Lower lobe of right lung (tissue), 2 donors: Measurements from ENCODE around the gene FMN1. TPM values are rescaled to one million over a fixed set of nuclear protein-coding genes. Genes with fewer than 3 reads are reported as not detected.

Experiments
- ATAC-seq, 2 donors: fragments of 200-7000 bp; cut with Tn5 transposase; one replicate each; pipeline ENCODE4 v1.9.1; 2020 to 2022; ENCODE audit warnings: mild to moderate bottlenecking in 2 of 2, moderate library complexity in 2 of 2
- DNase-seq: peaks from one replicate; pipeline ENCODE4 v3.0.0-alpha.2; 2020
- H3K27ac ChIP-seq: fragments of 200-600 bp; one replicate; pipeline ENCODE4 v1.8.0; 2022
- H3K27me3 ChIP-seq: fragments of 200-600 bp; one replicate; pipeline ENCODE4 v1.8.0; 2022; ENCODE audit warnings: low read depth
- H3K36me3 ChIP-seq: fragments of 200-600 bp; one replicate; pipeline ENCODE4 v1.8.0; 2022; ENCODE audit warnings: mild to moderate bottlenecking
- H3K4me1 ChIP-seq: fragments of 200-600 bp; one replicate; pipeline ENCODE4 v1.8.0; 2022
- H3K4me3 ChIP-seq: fragments of 200-600 bp; one replicate; pipeline ENCODE4 v1.8.0; 2022; ENCODE audit warnings: mild to moderate bottlenecking
- H3K9me3 ChIP-seq: fragments of 200-600 bp; one replicate; pipeline ENCODE4 v1.8.0; 2022
- intact Hi-C: fragments of 100-400 bp; cut with DNase I; formaldehyde crosslinking; loops from one replicate; pipeline ENCODE4 v1.11.0; 2022
- total RNA-seq: library from RNA; stranded (reverse); fragmentation: NEBNext Ultra II Directional; extraction: Animal tissue kit (Norgen Biotek cat#: 25700); gene quantifications from one replicate; pipeline ENCODE4 v1.2.1, GENCODE V29; 2021
- TF ChIP-seq, protein P1 (sequence below): fragments of 200-600 bp; IDR thresholded peaks from one replicate; pipeline ENCODE4 v1.8.0; 2022; ENCODE audit warnings: antibody characterized with exemption, mild to moderate bottlenecking
- donor health status: DM: no; HTN: yes; CAD: no; lungs with severe emphysema.

FMN1 gene
- total RNA-seq, 1 donor from 2014 or later: 38.8 TPM

DNA sequence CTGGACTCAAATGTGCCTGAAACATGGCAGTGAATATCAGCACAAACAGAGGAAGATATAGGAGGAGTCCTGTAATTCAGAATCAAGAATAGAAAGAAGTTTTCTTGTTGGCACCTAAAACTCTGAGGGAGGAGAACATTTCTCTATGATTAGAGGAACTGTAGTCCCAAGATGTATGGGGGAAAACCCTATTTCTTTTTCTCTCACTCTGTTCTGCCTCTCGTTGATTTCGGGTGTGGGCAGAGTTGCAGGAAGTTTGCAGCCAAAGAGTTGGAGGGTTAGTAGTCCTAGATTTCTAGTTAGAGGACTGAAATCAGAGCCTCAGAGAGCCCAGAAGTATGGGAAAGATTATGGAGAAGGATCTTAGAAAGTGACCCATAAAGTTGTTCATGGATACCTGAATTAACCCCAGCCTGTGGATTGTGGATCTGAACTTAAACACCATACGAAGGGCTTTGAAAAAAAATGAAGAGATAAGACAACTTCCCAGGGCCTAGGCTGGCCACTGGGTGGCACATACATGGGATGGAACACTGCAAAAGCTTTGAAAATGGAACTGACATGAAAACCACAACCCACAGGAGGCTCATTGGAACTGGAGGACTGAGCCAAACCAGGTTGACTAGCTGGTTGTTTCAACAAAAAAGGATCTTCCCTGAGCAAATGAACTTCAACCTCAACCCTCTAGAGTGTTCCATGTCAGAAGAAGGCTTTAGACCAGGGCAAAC, 34.6 kb downstream of the FMN1 start:
- Histone ChIP-seq H3K27ac (no peak overlapping the region), H3K4me3 (no peak overlapping the region), H3K4me1 (peaks cover 6% of the 10 kb centered on the region), H3K36me3 (no peaks in the 10 kb centered on the region), H3K9me3 (no peaks in the 10 kb centered on the region), H3K27me3 (no peaks in the 10 kb centered on the region)
- DNase-seq (no peak), ATAC-seq (no peak)
- intact Hi-C loops: no loop called here
- TF ChIP-seq, protein P1, sequence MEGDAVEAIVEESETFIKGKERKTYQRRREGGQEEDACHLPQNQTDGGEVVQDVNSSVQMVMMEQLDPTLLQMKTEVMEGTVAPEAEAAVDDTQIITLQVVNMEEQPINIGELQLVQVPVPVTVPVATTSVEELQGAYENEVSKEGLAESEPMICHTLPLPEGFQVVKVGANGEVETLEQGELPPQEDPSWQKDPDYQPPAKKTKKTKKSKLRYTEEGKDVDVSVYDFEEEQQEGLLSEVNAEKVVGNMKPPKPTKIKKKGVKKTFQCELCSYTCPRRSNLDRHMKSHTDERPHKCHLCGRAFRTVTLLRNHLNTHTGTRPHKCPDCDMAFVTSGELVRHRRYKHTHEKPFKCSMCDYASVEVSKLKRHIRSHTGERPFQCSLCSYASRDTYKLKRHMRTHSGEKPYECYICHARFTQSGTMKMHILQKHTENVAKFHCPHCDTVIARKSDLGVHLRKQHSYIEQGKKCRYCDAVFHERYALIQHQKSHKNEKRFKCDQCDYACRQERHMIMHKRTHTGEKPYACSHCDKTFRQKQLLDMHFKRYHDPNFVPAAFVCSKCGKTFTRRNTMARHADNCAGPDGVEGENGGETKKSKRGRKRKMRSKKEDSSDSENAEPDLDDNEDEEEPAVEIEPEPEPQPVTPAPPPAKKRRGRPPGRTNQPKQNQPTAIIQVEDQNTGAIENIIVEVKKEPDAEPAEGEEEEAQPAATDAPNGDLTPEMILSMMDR: no peak

DNA sequence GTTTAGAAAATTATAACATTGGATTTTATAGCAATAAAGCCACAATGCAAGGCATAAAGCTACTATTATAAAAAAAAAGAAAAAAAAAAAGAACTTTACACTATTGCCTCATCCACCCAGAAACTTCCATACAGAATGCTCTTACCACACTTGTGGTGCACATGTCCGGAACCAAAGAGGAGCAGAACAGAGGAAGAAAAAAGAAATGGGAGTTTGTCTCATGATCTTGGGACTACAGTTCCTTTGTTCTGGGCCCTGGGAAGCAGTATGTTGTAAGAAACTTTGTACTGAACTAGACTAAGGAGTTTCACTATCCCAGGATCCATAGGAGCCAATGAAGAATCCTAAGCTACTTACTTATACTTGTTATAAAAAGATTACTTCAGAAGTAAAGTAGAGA, 36.1 kb downstream of the FMN1 start:
- H3K27me3 ChIP-seq: no peaks in the 10 kb centered on the region
- no peaks in the 10 kb centered on the region for H3K9me3 ChIP-seq
- H3K4me1 ChIP-seq: peaks cover 12% of the 10 kb centered on the region
- DNase-seq (no peak), ATAC-seq (peak in 1 of 2 donors; percentile 33)
- no peaks in the 10 kb centered on the region for H3K36me3 ChIP-seq
- no peak overlapping the region for H3K27ac ChIP-seq
- TF ChIP-seq, protein P1: no peak
- H3K4me3 ChIP-seq: no peak overlapping the region
- intact Hi-C loops: no loop called here

DNA sequence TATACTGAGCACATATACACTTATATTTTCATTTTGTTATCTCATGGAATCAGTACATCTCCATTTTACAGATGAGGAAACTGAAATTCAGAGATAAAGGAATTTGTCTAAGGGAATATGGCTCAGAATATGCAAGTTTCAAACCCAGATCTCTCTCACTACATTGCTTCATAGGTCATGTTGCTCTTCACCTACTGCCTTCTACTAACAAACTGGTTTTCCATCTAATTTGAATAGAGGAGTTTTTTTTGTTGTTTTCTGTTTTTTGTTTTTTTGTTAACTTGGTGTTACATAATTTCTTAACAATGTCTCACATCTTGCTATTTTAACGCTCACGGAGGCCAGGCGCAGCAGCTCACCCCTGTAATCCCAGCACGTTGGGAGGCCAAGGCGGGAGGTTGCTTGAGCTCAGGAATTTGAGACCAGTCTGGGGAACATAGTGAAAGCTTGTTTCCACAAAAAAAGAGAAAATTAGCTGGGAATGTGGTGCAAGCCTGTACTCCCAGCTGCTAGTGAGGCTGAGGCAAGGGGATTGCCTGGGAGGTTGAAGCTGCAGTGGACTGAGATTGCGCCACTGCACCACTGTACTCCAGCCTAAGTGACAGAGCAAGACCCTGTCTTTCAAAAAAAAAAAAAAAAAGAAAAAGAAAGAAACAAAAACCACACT, 37.0 kb downstream of the FMN1 start:
- Histone ChIP-seq H3K36me3 (no peaks in the 10 kb centered on the region), H3K27me3 (no peaks in the 10 kb centered on the region), H3K9me3 (no peaks in the 10 kb centered on the region), H3K4me1 (peaks cover 18% of the 10 kb centered on the region), H3K4me3 (no peak overlapping the region), H3K27ac (no peak overlapping the region)
- TF ChIP-seq, protein P1: no peak
- intact Hi-C loops: no loop called here
- DNase-seq (no peak), ATAC-seq (no peak)

DNA sequence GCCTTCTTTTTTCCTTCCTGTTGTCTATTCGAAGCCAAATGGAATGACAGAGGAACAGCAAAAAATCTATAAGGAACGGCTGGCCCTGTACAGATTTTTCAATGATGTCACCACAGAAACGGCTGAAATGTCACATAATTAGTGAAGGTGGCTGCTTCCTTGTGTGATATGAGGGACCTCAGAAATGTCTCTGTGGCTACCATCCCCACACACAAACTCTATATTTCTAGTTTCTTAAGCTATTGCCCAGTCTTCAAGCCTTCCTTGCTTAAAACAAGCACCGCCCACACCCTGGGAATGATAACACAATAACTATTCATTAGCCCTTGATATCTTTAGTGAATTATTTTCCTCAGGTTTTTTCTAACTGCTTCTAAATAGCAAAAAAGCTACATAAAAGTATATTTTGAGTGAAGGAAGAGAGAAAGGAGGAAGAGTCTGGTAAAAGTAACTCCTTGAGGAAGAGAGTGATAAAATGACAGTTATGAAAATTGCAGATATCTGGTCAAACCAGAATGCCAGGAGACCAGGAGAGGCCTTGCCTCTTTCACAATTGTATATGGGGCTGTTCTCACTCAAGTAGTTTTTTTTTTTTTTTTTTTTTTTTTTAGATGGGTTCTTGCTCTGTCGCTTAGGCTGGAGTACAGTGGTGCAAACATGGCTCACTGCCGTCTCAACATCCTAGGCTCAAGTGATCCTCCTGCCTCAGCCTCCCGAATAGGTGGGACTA, 38.7 kb downstream of the FMN1 start:
- DNase-seq (no peak), ATAC-seq (no peak)
- peaks cover 24% of the 10 kb centered on the region for H3K4me1 ChIP-seq
- intact Hi-C loops: no loop called here
- H3K9me3 ChIP-seq: no peaks in the 10 kb centered on the region
- H3K27me3 ChIP-seq: no peaks in the 10 kb centered on the region
- H3K27ac ChIP-seq: no peak overlapping the region
- no peaks in the 10 kb centered on the region for H3K36me3 ChIP-seq
- no peak overlapping the region for H3K4me3 ChIP-seq
- TF ChIP-seq, protein P1: no peak

DNA sequence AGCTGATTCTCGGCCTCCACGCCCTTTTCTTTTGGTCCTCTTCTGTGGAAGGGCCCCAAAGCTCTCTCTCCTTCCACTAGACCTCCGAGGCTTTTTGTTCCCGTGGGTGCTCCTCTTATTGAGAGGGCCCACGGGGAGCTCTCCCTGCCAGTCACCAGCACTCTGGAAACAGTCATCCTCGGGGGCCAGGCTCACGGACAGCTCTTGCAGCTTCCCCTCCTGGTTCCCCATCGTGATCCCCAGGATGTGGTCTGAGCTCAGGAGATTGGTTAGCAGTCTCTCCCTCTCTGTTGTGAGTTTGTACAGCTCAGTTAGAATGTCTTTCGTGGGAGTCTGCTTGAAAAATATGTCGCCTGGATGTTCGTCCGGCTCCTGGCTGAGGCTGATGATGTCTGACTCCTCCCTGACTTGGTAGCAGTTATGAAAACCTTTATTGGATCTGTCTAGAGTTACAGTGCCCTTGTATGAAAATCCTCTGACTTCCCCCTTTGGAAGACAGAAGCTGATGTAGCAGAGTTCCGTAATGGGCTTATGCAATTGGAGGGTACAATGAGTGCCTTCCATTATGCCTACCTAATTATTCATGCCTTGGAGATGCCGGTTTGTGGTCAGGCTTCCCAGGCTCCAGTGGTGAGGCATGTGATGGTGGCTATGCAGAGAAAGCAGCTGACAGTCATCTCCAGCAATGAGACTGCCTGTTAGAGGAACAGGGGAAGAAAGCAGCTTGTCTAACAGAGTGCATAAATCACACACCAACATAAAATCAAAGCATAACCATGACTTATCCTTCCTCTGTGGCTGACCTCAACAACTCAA, 40.0 kb downstream of the FMN1 start:
- intact Hi-C loops: no loop called here
- TF ChIP-seq, protein P1: no peak
- peaks cover 34% of the 10 kb centered on the region for H3K4me1 ChIP-seq
- H3K9me3 ChIP-seq: no peaks in the 10 kb centered on the region
- ATAC-seq (peak; percentile 60 to 82), DNase-seq (peak; percentile 71)
- peak overlapping the region; percentile 58 for H3K27ac ChIP-seq
- no peaks in the 10 kb centered on the region for H3K36me3 ChIP-seq
- H3K27me3 ChIP-seq: no peaks in the 10 kb centered on the region
- peak overlapping the region; percentile 37 for H3K4me3 ChIP-seq
